H1 (cell line): Measurements from ENCODE around the gene TECPR2. TPM values are rescaled to one million over a fixed set of nuclear protein-coding genes. Genes with fewer than 3 reads are reported as not detected.

Experiments
- CTCF ChIA-PET: fragments of 300-600 bp; sonication (Branson Sonifier 250); formaldehyde crosslinking; loops from one replicate; lab custom pipeline; 2021; ENCODE audit not compliant: partially characterized antibody; lab: Charles Lee
- POLR2A ChIA-PET: fragments of 300-600 bp; sonication (Branson Sonifier 250); formaldehyde crosslinking; loops from one replicate; lab custom pipeline; 2021; ENCODE audit warnings: inconsistent platforms; ENCODE audit not compliant: partially characterized antibody; lab: Charles Lee
- DNase-seq, 2 experiments: peaks; one replicate each; pipeline versions ENCODE4 v3.0.0 to v3.0.0-alpha.2; 2010 to 2022; ENCODE audit warnings: low spot score in 2 of 2, low read depth in 1 of 2, mixed read lengths in 1 of 2
- FAIRE-seq: peaks from 2 replicates; lab custom pipeline; 2011; peaks lifted over from hg19 to GRCh38; lab: Jason Lieb, UNC
- H2AFZ ChIP-seq: 2 replicates; pipeline ENCODE4 v1.8.1; 2012; ENCODE audit warnings: low read length, inconsistent platforms
- H2AK5ac ChIP-seq: 2 replicates; pipeline ENCODE4 v1.6.1; 2013; ENCODE audit warnings: low read depth, low read length
- H2BK120ac ChIP-seq: replicated peaks from 2 replicates; pipeline ENCODE3; 2013; ENCODE audit warnings: low read depth, low read length, inconsistent platforms
- H2BK12ac ChIP-seq: 2 replicates; pipeline ENCODE4 v1.6.1; 2013; ENCODE audit warnings: low read depth, low read length
- H2BK15ac ChIP-seq: 2 replicates; pipeline ENCODE4 v1.6.1; 2013; ENCODE audit warnings: low read length
- H2BK20ac ChIP-seq: 2 replicates; pipeline ENCODE4 v1.6.1; 2013; ENCODE audit warnings: low read length
- H2BK5ac ChIP-seq: 2 replicates; pipeline ENCODE4 v1.6.1; 2013; ENCODE audit warnings: low read depth, low read length
- H3K14ac ChIP-seq: 2 replicates; pipeline ENCODE4 v1.6.1; 2013; ENCODE audit warnings: inconsistent platforms; ENCODE audit not compliant: insufficient read length
- H3K18ac ChIP-seq: 2 replicates; pipeline ENCODE4 v1.6.1; 2013; ENCODE audit warnings: low read length; ENCODE audit errors: extremely low read depth
- H3K23ac ChIP-seq: 2 replicates; pipeline ENCODE4 v1.6.1; 2013; ENCODE audit warnings: inconsistent platforms; ENCODE audit not compliant: insufficient read length
- H3K23me2 ChIP-seq: 2 replicates; pipeline ENCODE4 v1.6.1; 2013; ENCODE audit warnings: low read depth, low read length
- H3K27ac ChIP-seq: 2 replicates; pipeline ENCODE4 v1.6.1; 2011; ENCODE audit warnings: low read depth, low read length, inconsistent platforms
- H3K27me3 ChIP-seq, 4 experiments: replicated peaks in 1 of 4; 1 replicate in 1 of 4; 2 replicates in 3 of 4; pipeline versions ENCODE4 v1.6.1 to v1.8.1; 2011 to 2013; ENCODE audit warnings: low read length in 3 of 4, mild to moderate bottlenecking in 3 of 4, inconsistent platforms in 2 of 4, mixed read lengths in 2 of 4, moderate library complexity in 1 of 4; ENCODE audit not compliant: control insufficient read depth in 3 of 4, insufficient read depth in 3 of 4; ENCODE audit errors: extremely low read depth in 1 of 4
- H3K36me3 ChIP-seq, 4 experiments: 2 replicates each; pipeline versions ENCODE4 v1.6.1 to v1.8.1; 2011 to 2013; ENCODE audit warnings: mild to moderate bottlenecking in 4 of 4, low read length in 3 of 4, moderate library complexity in 2 of 4, control low read depth in 1 of 4, inconsistent platforms in 1 of 4; ENCODE audit not compliant: insufficient read depth in 4 of 4, control insufficient read depth in 2 of 4
- H3K4ac ChIP-seq: replicated peaks from 2 replicates; pipeline ENCODE3; 2013; ENCODE audit warnings: low read length, low read depth, mixed read lengths, inconsistent platforms; ENCODE audit not compliant: insufficient read length
- H3K4me1 ChIP-seq, 4 experiments: replicated peaks in 1 of 4; 1 replicate in 1 of 4; 2 replicates in 3 of 4; pipeline versions ENCODE4 v1.6.1 to v1.8.1; 2011 to 2013; ENCODE audit warnings: low read length in 3 of 4, inconsistent platforms in 2 of 4, mixed read lengths in 1 of 4; ENCODE audit not compliant: insufficient read depth in 4 of 4, control insufficient read depth in 3 of 4
- H3K4me2 ChIP-seq, 2 experiments: 2 replicates each; pipeline versions ENCODE4 v1.6.1 to v1.8.1; 2011 to 2013; ENCODE audit warnings: low read depth in 2 of 2, low read length in 2 of 2, control low read depth in 1 of 2, inconsistent platforms in 1 of 2, mild to moderate bottlenecking in 1 of 2; ENCODE audit not compliant: insufficient read depth in 1 of 2
- H3K4me3 ChIP-seq, 4 experiments: fragments of 200-600, 300-600 bp in 1 of 4; sonication (generic), shearing (Covaris generic), sonication (Bioruptor Twin) in 1 of 4; 2 replicates each; pipeline versions ENCODE4 v1.5.1 to v1.8.1; 2011 to 2016; ENCODE audit warnings: low read length in 4 of 4, low read depth in 3 of 4, control low read depth in 2 of 4, inconsistent platforms in 2 of 4, mild to moderate bottlenecking in 2 of 4, mixed read lengths in 1 of 4, moderate library complexity in 1 of 4; ENCODE audit not compliant: insufficient read depth in 2 of 4; ENCODE audit errors: extremely low read depth in 1 of 4
- H3K56ac ChIP-seq: replicated peaks from 2 replicates; pipeline ENCODE3; 2013; ENCODE audit warnings: low read depth, mild to moderate bottlenecking, mixed read lengths, low read length, inconsistent platforms; ENCODE audit not compliant: insufficient read length
- H3K79me1 ChIP-seq: 2 replicates; pipeline ENCODE4 v1.6.1; 2013; ENCODE audit warnings: low read depth, low read length, control low read depth
- H3K79me2 ChIP-seq, 2 experiments: 2 replicates each; pipeline versions ENCODE4 v1.6.1 to v1.8.1; 2012 to 2013; ENCODE audit warnings: low read length in 2 of 2, mild to moderate bottlenecking in 2 of 2, inconsistent platforms in 1 of 2; ENCODE audit not compliant: insufficient read depth in 2 of 2, control insufficient read depth in 1 of 2
- H3K9ac ChIP-seq, 4 experiments: replicated peaks in 1 of 4; 1 replicate in 1 of 4; 2 replicates in 3 of 4; pipeline versions ENCODE4 v1.6.1 to v1.8.1; 2011 to 2013; ENCODE audit warnings: low read depth in 3 of 4, low read length in 3 of 4, control low read depth in 2 of 4, mild to moderate bottlenecking in 2 of 4, moderate library complexity in 2 of 4, inconsistent platforms in 1 of 4; ENCODE audit errors: extremely low read depth in 1 of 4
- H3K9me3 ChIP-seq, 2 experiments: 2 replicates each; pipeline versions ENCODE4 v1.6.1 to v1.8.1; 2012 to 2013; ENCODE audit warnings: mild to moderate bottlenecking in 2 of 2, moderate library complexity in 2 of 2, control low read depth in 1 of 2, inconsistent platforms in 1 of 2, low read depth in 1 of 2, low read length in 1 of 2, mixed read lengths in 1 of 2; ENCODE audit not compliant: insufficient read depth in 2 of 2
- H4K20me1 ChIP-seq, 2 experiments: replicated peaks in 1 of 2; 2 replicates each; pipeline versions ENCODE3 to v1.8.1; 2011 to 2013; ENCODE audit warnings: inconsistent platforms in 2 of 2, low read length in 2 of 2, mild to moderate bottlenecking in 1 of 2; ENCODE audit not compliant: insufficient read depth in 2 of 2, control insufficient read depth in 1 of 2
- H4K5ac ChIP-seq: 2 replicates; pipeline ENCODE4 v1.6.1; 2013; ENCODE audit warnings: low read length, low read depth, mixed read lengths, inconsistent platforms; ENCODE audit not compliant: insufficient read length
- H4K8ac ChIP-seq: 2 replicates; pipeline ENCODE4 v1.8.0; 2013; ENCODE audit warnings: mild to moderate bottlenecking, moderate library complexity, low read length, inconsistent platforms; ENCODE audit not compliant: insufficient read depth; ENCODE audit errors: extremely low read depth
- H4K91ac ChIP-seq: replicated peaks from 2 replicates; pipeline ENCODE3; 2013; ENCODE audit warnings: low read length, mixed read lengths, inconsistent platforms; ENCODE audit not compliant: insufficient read length
- CBX8 ChIP-seq: fragments of 300-800, 300-1000 bp; sonication (generic); IDR thresholded peaks from 2 replicates; pipeline ENCODE4 v1.7.1; 2016; ENCODE audit warnings: low read depth, low read length, borderline replicate concordance
- CEBPB ChIP-seq: IDR thresholded peaks from 2 replicates; pipeline ENCODE4 v1.6.1; 2012; ENCODE audit warnings: low read depth, low read length
- CREB1 ChIP-seq: IDR thresholded peaks from 2 replicates; pipeline ENCODE4 v1.6.1; 2012; ENCODE audit warnings: inconsistent platforms
- KDM5A ChIP-seq: fragments of 200-600 bp; IDR thresholded peaks from 2 replicates; pipeline ENCODE4 v1.7.1; 2012; ENCODE audit warnings: mild to moderate bottlenecking, low read length, inconsistent platforms, mixed read lengths
- PHF8 ChIP-seq: fragments of 200-600 bp; sonication (generic); conservative IDR thresholded peaks from 2 replicates; pipeline ENCODE4 v1.7.1; 2012; ENCODE audit warnings: low read depth, mild to moderate bottlenecking, inconsistent platforms, low read length, moderate library complexity
- POLR2AphosphoS5 ChIP-seq: IDR thresholded peaks from 2 replicates; pipeline ENCODE4 v1.6.1; 2011; ENCODE audit warnings: low read depth, low read length
- RAD21 ChIP-seq, 2 experiments: IDR thresholded peaks in 1 of 2; conservative IDR thresholded peaks in 1 of 2; 2 replicates each; pipeline ENCODE4 v1.6.1; 2011; ENCODE audit warnings: low read depth in 2 of 2, low read length in 2 of 2, improper control_type of control experiment in 1 of 2, inconsistent platforms in 1 of 2, mild to moderate bottlenecking in 1 of 2, moderate library complexity in 1 of 2
- TAF1 ChIP-seq: IDR thresholded peaks from 2 replicates; pipeline ENCODE4 v1.6.1; 2011; ENCODE audit warnings: mild to moderate bottlenecking, low read depth, low read length
- WGBS, 2 experiments: shearing (Covaris generic) in 1 of 2; methylation state at CpG; one replicate each; pipeline versions ENCODE4 v1.1.6 to v1.1.7; 2013 to 2015; ENCODE audit warnings: low lambda C conversion rate in 2 of 2, mixed read lengths in 2 of 2, inconsistent platforms in 1 of 2, low coverage in 1 of 2, missing lambda C conversion rate in 1 of 2; ENCODE audit not compliant: insufficient replicate concordance in 2 of 2, insufficient coverage in 1 of 2, insufficient read length in 1 of 2; ENCODE audit errors: extremely low coverage in 1 of 2, missing lambda C conversion rate in 1 of 2; 5-methylcytosine and 5-hydroxymethylcytosine counted together
- polyA plus RNA-seq, 7 experiments: library from polyadenylated mRNA; depleted of rRNA in 3 of 7; stranded (reverse) in 5 of 7; unstranded in 2 of 7; fragments of >200 nt in 5 of 7; fragments of 200-250 nt in 2 of 7; gene quantifications; 1 replicate in 5 of 7; 2 replicates in 1 of 7; 4 replicates in 1 of 7; pipeline versions ENCODE4 v1.2.1 to v1.2.3, GENCODE V29; 2011 to 2013; ENCODE audit warnings: missing spikeins in 2 of 7, mixed read lengths in 2 of 7
- total RNA-seq: library from RNA; stranded (reverse); fragmentation: NEBNext Ultra II Directional; extraction: Animal tissue kit (Norgen Biotek cat#: 25700); gene quantifications from 2 replicates; pipeline ENCODE4 v1.2.1, GENCODE V29; 2021
- TF ChIP-seq, protein P1 (sequence below): IDR thresholded peaks from 2 replicates; pipeline ENCODE4 v1.6.1; 2012; ENCODE audit warnings: inconsistent platforms

The TECPR2 gene
- total and polyA plus RNA-seq, 2 of the 8 experiments (the other 6 are each of a cell fraction or from before 2014, with no cell fraction given) = 6.8 to 19.4 TPM

DNA sequence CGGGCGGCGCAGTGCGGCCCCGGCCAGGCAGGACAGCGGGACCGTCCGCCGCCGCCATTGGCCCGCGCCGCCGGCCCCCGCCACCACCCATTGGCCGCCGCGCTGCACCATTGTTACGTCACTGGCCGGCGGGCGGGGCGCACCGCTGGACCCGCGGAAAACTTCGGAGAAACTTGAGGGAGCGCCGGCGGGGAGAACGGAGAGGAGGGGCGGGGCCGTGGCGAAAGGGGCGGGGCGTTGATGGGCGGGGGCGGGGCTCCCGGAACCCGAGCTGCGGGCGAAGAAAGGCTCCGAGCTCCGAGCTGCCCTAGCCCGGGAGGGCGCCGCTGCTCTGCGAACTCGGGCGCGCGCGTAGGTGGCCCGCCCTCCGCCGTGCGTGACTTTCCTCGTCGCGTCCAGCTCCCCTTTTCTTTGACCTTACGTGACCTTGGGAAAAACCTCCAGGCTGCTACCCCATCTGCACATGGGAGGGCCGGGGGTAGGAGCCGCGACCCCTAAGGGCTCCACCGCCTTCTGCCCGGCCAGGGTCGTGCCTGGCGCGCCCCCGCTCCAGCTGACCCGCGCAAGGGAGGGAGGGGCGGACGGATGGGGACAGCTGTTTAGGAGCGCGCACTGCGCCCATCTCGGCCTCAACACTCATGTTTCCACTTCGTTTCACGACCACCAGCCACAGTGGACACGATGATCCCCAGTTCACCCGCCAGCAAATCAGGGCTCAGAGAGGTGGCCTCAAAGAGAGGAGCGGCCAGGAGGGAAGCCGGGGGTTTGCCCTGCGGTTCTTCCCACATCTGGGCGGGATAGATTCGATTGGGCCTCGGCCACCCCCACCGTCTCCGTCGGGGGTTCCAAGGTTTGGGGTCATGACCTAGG, 147.2 kb downstream of the TECPR2 start, which contains the start of gene ANKRD9:
Gene ANKRD9 (minus strand): TSS at position 31 of the 870 bp plus-strand sequence. CDS start 1,887 bp downstream, outside the sequence.
- peaks cover 12% of the 10 kb centered on the region; the same call in 1 of the 2 replicates for H3K23me2 ChIP-seq
- no peak within 1 kb of the TSS for H3K23ac ChIP-seq
- H3K27ac ChIP-seq = no peak within 1 kb of the TSS
- H3K79me1 ChIP-seq = peaks cover 5% of the 10 kb centered on the region; the same call in 1 of the 2 replicates
- H3K9ac ChIP-seq = peak within 1 kb of the TSS; percentile 56 to 77 (median 68)
- H3K14ac ChIP-seq = no peak within 1 kb of the TSS
- H3K4me1 ChIP-seq = peaks cover 0 to 16% (median 11%) of the 10 kb centered on the region in 4 experiments; a peak in 6 of 7 replicates
- H2BK20ac ChIP-seq = 0 out of 2 replicates have a peak within 1 kb of the TSS, but pooled peaks have one; percentile 32
- H2AK5ac ChIP-seq = no peak within 1 kb of the TSS
- H4K20me1 ChIP-seq = peaks cover 0 to 1% of the 10 kb centered on the region in 2 experiments
- no peak within 1 kb of the TSS for H2BK120ac ChIP-seq
- POLR2A ChIA-PET = interaction anchor here (0.9 to 1.2 kb wide), 4 partner anchors 13 to 81 kb away, joined by 3 to 6 read pairs (median 4); no protein-coding TSS in a partner anchor
- H3K79me2 ChIP-seq = no peaks in the 10 kb centered on the region
- peak within 1 kb of the TSS; percentile 96 for H4K5ac ChIP-seq
- H3K4me3 ChIP-seq = peak within 1 kb of the TSS; percentile 67 to 92 (median 68)
- 1% methylated on average over 43 of the region's 91 CpGs; no CpG with 5 or more reads in 1 of the 2 experiments for WGBS, 2 experiments
- peak within 1 kb of the TSS; percentile 91 for H4K8ac ChIP-seq
- no peaks in the 10 kb centered on the region for H3K9me3 ChIP-seq
- H3K56ac ChIP-seq = peak within 1 kb of the TSS; percentile 60
- H3K18ac ChIP-seq = peak within 1 kb of the TSS; percentile 75
- peak within 1 kb of the TSS; percentile 67; the same call in 1 of the 2 replicates for H2AFZ ChIP-seq
- CTCF ChIA-PET = interaction anchor here (1.3 to 2.0 kb wide), 3 partner anchors 10 to 84 kb away, joined by 5 to 6 read pairs (median 5); no protein-coding TSS in a partner anchor
- H3K27me3 ChIP-seq = no peaks in the 10 kb centered on the region
- H2BK5ac ChIP-seq = peak within 1 kb of the TSS; percentile 35; the same call in 1 of the 2 replicates
- DNase-seq = peak; percentile 57 to 94
- peak within 1 kb of the TSS; percentile 93 to 99 for H3K4me2 ChIP-seq
- H4K91ac ChIP-seq = peak within 1 kb of the TSS; percentile 61
- no peak for FAIRE-seq
- H3K4ac ChIP-seq = peak within 1 kb of the TSS; percentile 62
- H3K36me3 ChIP-seq = peaks cover 0 to 13% (median 6%) of the 10 kb centered on the region in 4 experiments; a peak in 6 of 8 replicates
- H2BK12ac ChIP-seq = peak within 1 kb of the TSS; percentile 27; the same call in 1 of the 2 replicates
- peak within 1 kb of the TSS; percentile 88 for H2BK15ac ChIP-seq
- TF ChIP-seq RAD21 (IDR thresholded peaks at IDR 0.05 in 1 of 2, conservative IDR thresholded peaks at IDR 0.05 in 1 of 2; ENCODE audit: low read depth in 2 of 2, low read length in 2 of 2) (no peak), TAF1 (0 out of 2 replicates have a peak, but pooled peaks have one; percentile 16), CBX8 (no peak), KDM5A (no peak), CREB1 (peak; percentile 80), PHF8 (peak; percentile 49; the same call in 1 of the 2 replicates), POLR2AphosphoS5 (0 out of 2 replicates have a peak, but pooled peaks have one; percentile 12), CEBPB (no peak)
- TF ChIP-seq, protein P1, sequence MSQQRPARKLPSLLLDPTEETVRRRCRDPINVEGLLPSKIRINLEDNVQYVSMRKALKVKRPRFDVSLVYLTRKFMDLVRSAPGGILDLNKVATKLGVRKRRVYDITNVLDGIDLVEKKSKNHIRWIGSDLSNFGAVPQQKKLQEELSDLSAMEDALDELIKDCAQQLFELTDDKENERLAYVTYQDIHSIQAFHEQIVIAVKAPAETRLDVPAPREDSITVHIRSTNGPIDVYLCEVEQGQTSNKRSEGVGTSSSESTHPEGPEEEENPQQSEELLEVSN = peak; percentile 47; the same call in 1 of the 2 replicates
